Measurements from ENCODE around the gene SPAM1. TPM values are rescaled to one million over a fixed set of nuclear protein-coding genes. Genes with fewer than 3 reads are reported as not detected.
"Not testable (repeated sequence)": the region's sequence is repeated elsewhere in the genome, so short reads cannot be mapped to it uniquely, and the experiment has no call there.

SPAM1 gene
- polyA plus RNA-seq, 1 donor (not counting 4 experiments of a cell fraction or from before 2014, with no cell fraction given) = not detected

- FAIRE-seq (no peak), DNase-seq (ENCODE audit: low read depth, low spot score) (no peak)
- H3K4me2 ChIP-seq (ENCODE audit: control insufficient read depth, extremely low read depth, insufficient read depth, low read depth, low read length) = no peak overlapping the region
- no peak overlapping the region for H3K27ac ChIP-seq (ENCODE audit: control insufficient read depth, insufficient read depth, low read length)
- H3K9me1 ChIP-seq (ENCODE audit: control insufficient read depth, extremely low read depth, insufficient read depth, low read length) = no peaks in the 10 kb centered on the region
- H2AFZ ChIP-seq (ENCODE audit: control insufficient read depth, low read length) = no peak overlapping the region
- dilution Hi-C loops (cut with MboI; ENCODE audit: extremely low pct_ligation_motif_present, low sequenced_read_pairs) = no loop called here
- TF ChIP-seq CTCF (optimal IDR thresholded peaks at IDR 0.05 in 1 of 3, IDR thresholded peaks at IDR 0.05 in 1 of 3, conservative IDR thresholded peaks at IDR 0.05 in 1 of 3; ENCODE audit: extremely low read depth in 1 of 3, insufficient read depth in 2 of 3, low read length in 3 of 3) (no peak), EZH2 (IDR thresholded peaks at IDR 0.05; ENCODE audit: low read length) (no peak)
- H3K27me3 ChIP-seq (ENCODE audit: control insufficient read depth, extremely low read depth, insufficient read depth, low read length) = no peaks in the 10 kb centered on the region
- H4K20me1 ChIP-seq (ENCODE audit: control insufficient read depth, extremely low read depth, insufficient read depth, low read length) = no peaks in the 10 kb centered on the region
- no peak overlapping the region for H3K4me3 ChIP-seq (ENCODE audit: control insufficient read depth in 2 of 3, extremely low read depth in 1 of 3, insufficient read depth in 2 of 3, low read depth in 1 of 3, low read length in 3 of 3)
- no peaks in the 10 kb centered on the region for H3K79me2 ChIP-seq (ENCODE audit: control insufficient read depth, insufficient read depth, low read length)
- H3K36me3 ChIP-seq (ENCODE audit: control insufficient read depth in 2 of 2, extremely low read depth in 1 of 2, insufficient read depth in 2 of 2, low read length in 2 of 2) = no peaks in the 10 kb centered on the region
- no peak overlapping the region for H3K9ac ChIP-seq (ENCODE audit: control insufficient read depth, extremely low read depth, insufficient read depth, low read length)
- H3K4me1 ChIP-seq (ENCODE audit: control insufficient read depth, extremely low read depth, insufficient read depth, low read length) = no peaks in the 10 kb centered on the region
- no peaks in the 10 kb centered on the region for H3K9me3 ChIP-seq (ENCODE audit: control insufficient read depth, low read depth, low read length)
Measured at GRCh38 chr7:123999703-124000102, 74.7 kb downstream of the SPAM1 start.

GRCh38 chr7:124008296-124008695 is 83.3 kb downstream of the SPAM1 start:
- H3K4me3 ChIP-seq (ENCODE audit: control insufficient read depth in 2 of 3, extremely low read depth in 1 of 3, insufficient read depth in 2 of 3, low read depth in 1 of 3, low read length in 3 of 3); H3K79me2 ChIP-seq (ENCODE audit: control insufficient read depth, insufficient read depth, low read length); H4K20me1 ChIP-seq (ENCODE audit: control insufficient read depth, extremely low read depth, insufficient read depth, low read length); H3K9ac ChIP-seq (ENCODE audit: control insufficient read depth, extremely low read depth, insufficient read depth, low read length); DNase-seq (ENCODE audit: low read depth, low spot score); H3K4me1 ChIP-seq (ENCODE audit: control insufficient read depth, extremely low read depth, insufficient read depth, low read length); H3K9me1 ChIP-seq (ENCODE audit: control insufficient read depth, extremely low read depth, insufficient read depth, low read length); H3K36me3 ChIP-seq (ENCODE audit: control insufficient read depth in 2 of 2, extremely low read depth in 1 of 2, insufficient read depth in 2 of 2, low read length in 2 of 2); H2AFZ ChIP-seq (ENCODE audit: control insufficient read depth, low read length); dilution Hi-C loops (cut with MboI; ENCODE audit: extremely low pct_ligation_motif_present, low sequenced_read_pairs); H3K9me3 ChIP-seq (ENCODE audit: control insufficient read depth, low read depth, low read length); H3K27ac ChIP-seq (ENCODE audit: control insufficient read depth, insufficient read depth, low read length); H3K27me3 ChIP-seq (ENCODE audit: control insufficient read depth, extremely low read depth, insufficient read depth, low read length); H3K4me2 ChIP-seq (ENCODE audit: control insufficient read depth, extremely low read depth, insufficient read depth, low read depth, low read length); FAIRE-seq: not testable (repeated sequence)

- Histone ChIP-seq H3K4me1 (ENCODE audit: control insufficient read depth, extremely low read depth, insufficient read depth, low read length) (no peaks in the 10 kb centered on the region), H3K27ac (ENCODE audit: control insufficient read depth, insufficient read depth, low read length) (no peak overlapping the region), H3K9me1 (ENCODE audit: control insufficient read depth, extremely low read depth, insufficient read depth, low read length) (no peaks in the 10 kb centered on the region), H2AFZ (ENCODE audit: control insufficient read depth, low read length) (no peak overlapping the region), H3K4me2 (ENCODE audit: control insufficient read depth, extremely low read depth, insufficient read depth, low read depth, low read length) (no peak overlapping the region), H3K27me3 (ENCODE audit: control insufficient read depth, extremely low read depth, insufficient read depth, low read length) (no peaks in the 10 kb centered on the region), H3K4me3 (ENCODE audit: control insufficient read depth in 2 of 3, extremely low read depth in 1 of 3, insufficient read depth in 2 of 3, low read depth in 1 of 3, low read length in 3 of 3) (no peak overlapping the region), H3K36me3 (ENCODE audit: control insufficient read depth in 2 of 2, extremely low read depth in 1 of 2, insufficient read depth in 2 of 2, low read length in 2 of 2) (no peaks in the 10 kb centered on the region), H4K20me1 (ENCODE audit: control insufficient read depth, extremely low read depth, insufficient read depth, low read length) (no peaks in the 10 kb centered on the region), H3K79me2 (ENCODE audit: control insufficient read depth, insufficient read depth, low read length) (no peaks in the 10 kb centered on the region), H3K9ac (ENCODE audit: control insufficient read depth, extremely low read depth, insufficient read depth, low read length) (no peak overlapping the region), H3K9me3 (ENCODE audit: control insufficient read depth, low read depth, low read length) (no peaks in the 10 kb centered on the region)
- FAIRE-seq (no peak), DNase-seq (ENCODE audit: low read depth, low spot score) (no peak)
- TF ChIP-seq EZH2 (IDR thresholded peaks at IDR 0.05; ENCODE audit: low read length) (no peak), CTCF (optimal IDR thresholded peaks at IDR 0.05 in 1 of 3, IDR thresholded peaks at IDR 0.05 in 1 of 3, conservative IDR thresholded peaks at IDR 0.05 in 1 of 3; ENCODE audit: extremely low read depth in 1 of 3, insufficient read depth in 2 of 3, low read length in 3 of 3) (no peak)
- dilution Hi-C loops (cut with MboI; ENCODE audit: extremely low pct_ligation_motif_present, low sequenced_read_pairs) = no loop called here
Measured at GRCh38 chr7:124009321-124009720, 84.3 kb downstream of the SPAM1 start.

All from keratinocyte (primary cell).